HepG2 (cell line): ENCODE results near the gene TYW1.
"Not testable (repeated sequence)": the region's sequence is repeated elsewhere in the genome, so short reads cannot be mapped to it uniquely, and the experiment has no call there.

Source experiments
- ASH2L ChIP-seq: fragments of 300-600, 200-600 bp; sonication (generic); IDR thresholded peaks from 2 replicates; pipeline ENCODE4 v1.7.0; 2017; ENCODE audit warnings: low read depth, mild to moderate bottlenecking, moderate library complexity, mixed read lengths, low read length; ENCODE audit not compliant: insufficient read length
- HDAC6 ChIP-seq: fragments of 200-600 bp; sonication (generic); IDR thresholded peaks from 2 replicates; pipeline ENCODE4 v1.7.0; 2017; ENCODE audit warnings: mild to moderate bottlenecking, antibody characterized with exemption, low read length, low read depth
- HIVEP1 ChIP-seq: sonication (generic); formaldehyde crosslinking; IDR thresholded peaks from 2 replicates; pipeline ENCODE4 v1.4.0; 2020; ENCODE audit warnings: mild to moderate bottlenecking, missing genetic modification reagents
- PCBP1 ChIP-seq: fragments of 200-400 bp; formaldehyde crosslinking; IDR thresholded peaks from 2 replicates; pipeline ENCODE4 v1.6.1; 2017; ENCODE audit warnings: mild to moderate bottlenecking, low read depth, low read length, borderline replicate concordance
- SETDB1 ChIP-seq: sonication (generic); formaldehyde crosslinking; IDR thresholded peaks from 2 replicates; pipeline ENCODE4 v1.5.1; 2020; ENCODE audit warnings: missing genetic modification reagents, mild to moderate bottlenecking, borderline replicate concordance
- ZBTB7A ChIP-seq: sonication (generic); formaldehyde crosslinking; IDR thresholded peaks from 2 replicates; pipeline ENCODE4 v1.8.0; 2022; ENCODE audit warnings: mild to moderate bottlenecking, missing genetic modification reagents

DNA sequence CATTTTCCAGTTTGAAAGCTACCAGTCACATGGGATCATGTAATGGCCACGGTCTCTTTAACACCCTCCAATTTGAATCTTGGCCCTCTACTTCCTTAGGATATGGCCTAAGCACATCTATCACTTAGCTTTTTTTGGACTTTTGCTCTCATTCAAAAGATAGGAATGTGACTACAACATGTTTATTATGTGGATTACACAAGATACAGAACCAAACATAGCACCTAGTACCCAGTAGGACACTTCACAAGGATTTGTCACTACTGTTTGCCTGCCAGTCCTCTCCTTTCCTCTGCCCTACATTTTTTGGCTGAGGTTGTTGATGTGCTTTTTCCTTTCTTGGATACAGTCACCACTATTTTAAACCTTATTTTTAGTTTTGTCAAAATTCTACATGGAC lies 233.4 kb downstream of the TYW1 start:
- not testable (repeated sequence) for TF ChIP-seq ASH2L; PCBP1; HIVEP1 (CRISPR knock-in tag); ZBTB7A (CRISPR knock-in tag); HDAC6; SETDB1 (CRISPR knock-in tag)
